ENCODE data around the gene PACSIN3.
"Not testable (repeated sequence)": the region's sequence is repeated elsewhere in the genome, so short reads cannot be mapped to it uniquely, and the experiment has no call there.

The PACSIN3 gene

DNA sequence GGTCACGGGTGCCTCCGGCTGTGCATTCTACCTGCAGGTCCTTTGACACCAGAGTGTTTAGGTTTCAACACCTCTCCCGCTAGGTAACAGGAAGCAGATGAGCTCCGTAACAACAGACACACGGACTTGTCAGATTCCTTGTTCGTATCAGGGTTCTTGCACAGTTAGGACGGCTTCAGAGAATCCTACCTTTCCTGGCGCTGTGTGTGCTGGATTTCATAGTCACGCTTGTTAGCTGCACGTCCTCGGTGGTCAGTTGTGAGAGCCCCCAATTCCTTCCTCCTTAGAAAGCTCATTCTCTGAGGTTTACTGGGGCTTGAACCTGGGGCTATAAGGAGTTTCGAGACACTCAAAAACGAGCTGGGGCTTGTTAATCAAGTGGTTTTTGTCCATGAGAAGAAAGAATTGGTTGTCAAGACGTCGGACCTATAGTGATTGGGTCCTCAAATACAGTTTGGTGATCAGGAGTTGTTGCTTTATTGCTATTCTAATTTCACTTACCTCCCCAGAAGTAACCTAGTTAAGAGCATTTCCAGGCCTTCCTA lies 29.2 kb upstream of the PACSIN3 start:
- TF ChIP-seq, protein P1, sequence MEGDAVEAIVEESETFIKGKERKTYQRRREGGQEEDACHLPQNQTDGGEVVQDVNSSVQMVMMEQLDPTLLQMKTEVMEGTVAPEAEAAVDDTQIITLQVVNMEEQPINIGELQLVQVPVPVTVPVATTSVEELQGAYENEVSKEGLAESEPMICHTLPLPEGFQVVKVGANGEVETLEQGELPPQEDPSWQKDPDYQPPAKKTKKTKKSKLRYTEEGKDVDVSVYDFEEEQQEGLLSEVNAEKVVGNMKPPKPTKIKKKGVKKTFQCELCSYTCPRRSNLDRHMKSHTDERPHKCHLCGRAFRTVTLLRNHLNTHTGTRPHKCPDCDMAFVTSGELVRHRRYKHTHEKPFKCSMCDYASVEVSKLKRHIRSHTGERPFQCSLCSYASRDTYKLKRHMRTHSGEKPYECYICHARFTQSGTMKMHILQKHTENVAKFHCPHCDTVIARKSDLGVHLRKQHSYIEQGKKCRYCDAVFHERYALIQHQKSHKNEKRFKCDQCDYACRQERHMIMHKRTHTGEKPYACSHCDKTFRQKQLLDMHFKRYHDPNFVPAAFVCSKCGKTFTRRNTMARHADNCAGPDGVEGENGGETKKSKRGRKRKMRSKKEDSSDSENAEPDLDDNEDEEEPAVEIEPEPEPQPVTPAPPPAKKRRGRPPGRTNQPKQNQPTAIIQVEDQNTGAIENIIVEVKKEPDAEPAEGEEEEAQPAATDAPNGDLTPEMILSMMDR (IDR thresholded peaks at IDR 0.05; ENCODE audit: unreplicated experiment in 3 of 3), result no peak
- Mint-ChIP-seq H3K4me1 (peaks cover 29% of the 10 kb centered on the region), H3K36me3 (ENCODE audit: low read depth) (peaks cover 4% of the 10 kb centered on the region), H3K27ac (peak overlapping the region; percentile 61 to 93 (median 91)), H3K4me3 (peak overlapping the region; percentile 84 to 89 (median 88)), H3K9me3 (no peaks in the 10 kb centered on the region), H3K27me3 (ENCODE audit: low read depth) (no peaks in the 10 kb centered on the region)

DNA sequence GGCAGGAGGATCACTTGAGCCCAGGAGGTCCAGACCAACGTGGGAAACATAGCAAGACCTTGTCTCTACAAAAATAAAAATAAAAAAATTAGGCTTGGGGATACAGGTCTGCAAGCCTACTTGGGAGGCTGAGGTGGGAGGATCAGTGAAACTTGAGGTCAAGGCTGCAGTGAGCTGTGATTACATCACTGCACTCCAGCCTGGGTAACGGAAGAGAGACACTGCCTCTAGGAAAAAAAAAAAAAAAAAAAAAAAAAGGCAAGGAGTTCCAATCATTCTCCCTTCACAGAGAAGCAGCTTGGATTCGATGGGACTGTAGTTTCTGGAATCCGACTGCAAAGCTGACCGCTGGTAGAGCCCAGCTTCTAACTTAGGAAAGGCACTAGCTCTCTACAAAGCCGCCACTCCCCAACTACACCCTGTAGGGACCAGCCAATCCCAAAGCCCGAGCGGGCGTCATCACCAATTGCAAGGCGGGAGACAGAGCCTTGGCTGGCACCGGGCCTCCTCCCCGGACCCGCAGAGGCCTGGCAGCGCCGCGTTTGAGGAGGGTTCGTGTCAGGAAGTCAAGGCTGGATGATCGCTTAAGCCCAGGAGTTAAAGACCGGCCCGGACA lies 27.8 kb upstream of the PACSIN3 start:
- H3K4me3 Mint-ChIP-seq, result peak overlapping the region; percentile 84 to 85 (median 85)
- no peaks in the 10 kb centered on the region for H3K27me3 Mint-ChIP-seq (ENCODE audit: low read depth)
- peaks cover 29% of the 10 kb centered on the region for H3K4me1 Mint-ChIP-seq
- TF ChIP-seq, protein P1 (IDR thresholded peaks at IDR 0.05; ENCODE audit: unreplicated experiment in 3 of 3), result no peak
- H3K9me3 Mint-ChIP-seq, result no peaks in the 10 kb centered on the region
- H3K27ac Mint-ChIP-seq, result peak overlapping the region; percentile 63 to 91 (median 77)
- H3K36me3 Mint-ChIP-seq (ENCODE audit: low read depth), result no peaks in the 10 kb centered on the region

DNA sequence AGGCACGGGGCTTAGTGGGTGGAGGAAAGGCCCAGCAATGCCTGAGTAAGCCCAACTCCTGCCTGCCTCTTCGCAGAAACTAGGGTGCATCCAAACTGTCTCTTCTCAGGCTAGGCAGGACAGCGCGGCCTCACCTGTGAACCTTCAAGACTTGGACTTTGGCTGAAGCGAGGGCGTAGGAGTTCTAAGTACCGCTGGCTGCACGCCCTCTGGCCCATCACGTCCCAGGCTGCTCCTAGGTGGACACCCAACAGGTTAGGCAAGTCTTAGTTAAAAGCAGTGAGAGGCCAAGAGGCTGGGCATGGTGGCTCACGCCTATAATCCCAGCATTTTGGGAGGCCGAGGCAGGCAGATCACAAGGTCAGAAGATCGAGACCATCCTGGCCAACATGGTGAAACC lies 26.7 kb upstream of the PACSIN3 start:
- peak overlapping the region in 1 of 3 experiments; percentile 84 for H3K4me3 Mint-ChIP-seq
- TF ChIP-seq, protein P1 (IDR thresholded peaks at IDR 0.05; ENCODE audit: unreplicated experiment in 3 of 3), result no peak
- peaks cover 23% of the 10 kb centered on the region for H3K4me1 Mint-ChIP-seq
- no peaks in the 10 kb centered on the region for H3K9me3 Mint-ChIP-seq
- no peak overlapping the region for H3K27ac Mint-ChIP-seq
- no peaks in the 10 kb centered on the region for H3K36me3 Mint-ChIP-seq (ENCODE audit: low read depth)
- H3K27me3 Mint-ChIP-seq (ENCODE audit: low read depth), result no peaks in the 10 kb centered on the region

DNA sequence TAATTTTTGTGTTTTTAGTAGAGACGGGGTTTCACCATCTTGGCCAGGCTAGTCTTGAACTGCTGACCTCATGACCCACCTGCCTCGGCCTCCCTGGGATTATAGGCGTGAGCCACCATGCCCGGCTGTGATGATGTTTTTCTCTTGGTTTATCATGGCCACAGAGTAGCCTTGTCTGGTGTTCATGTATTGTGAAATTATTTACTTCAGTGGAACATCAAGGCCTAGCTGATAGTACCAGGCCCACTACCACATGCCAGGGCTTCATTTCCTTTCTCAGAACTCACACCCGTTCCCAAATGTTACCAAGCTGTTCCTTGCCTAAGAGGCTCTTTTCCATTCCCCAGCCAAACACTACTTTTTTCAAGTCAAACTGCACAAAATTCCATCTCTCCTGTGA lies 22.4 kb upstream of the PACSIN3 start:
- Mint-ChIP-seq H3K27ac (no peak overlapping the region), H3K4me3 (no peak overlapping the region), H3K9me3 (no peaks in the 10 kb centered on the region), H3K4me1 (no peaks in the 10 kb centered on the region), H3K27me3 (ENCODE audit: low read depth) (no peaks in the 10 kb centered on the region), H3K36me3 (ENCODE audit: low read depth) (no peaks in the 10 kb centered on the region)
- TF ChIP-seq, protein P1 (IDR thresholded peaks at IDR 0.05; ENCODE audit: unreplicated experiment in 3 of 3), result no peak

DNA sequence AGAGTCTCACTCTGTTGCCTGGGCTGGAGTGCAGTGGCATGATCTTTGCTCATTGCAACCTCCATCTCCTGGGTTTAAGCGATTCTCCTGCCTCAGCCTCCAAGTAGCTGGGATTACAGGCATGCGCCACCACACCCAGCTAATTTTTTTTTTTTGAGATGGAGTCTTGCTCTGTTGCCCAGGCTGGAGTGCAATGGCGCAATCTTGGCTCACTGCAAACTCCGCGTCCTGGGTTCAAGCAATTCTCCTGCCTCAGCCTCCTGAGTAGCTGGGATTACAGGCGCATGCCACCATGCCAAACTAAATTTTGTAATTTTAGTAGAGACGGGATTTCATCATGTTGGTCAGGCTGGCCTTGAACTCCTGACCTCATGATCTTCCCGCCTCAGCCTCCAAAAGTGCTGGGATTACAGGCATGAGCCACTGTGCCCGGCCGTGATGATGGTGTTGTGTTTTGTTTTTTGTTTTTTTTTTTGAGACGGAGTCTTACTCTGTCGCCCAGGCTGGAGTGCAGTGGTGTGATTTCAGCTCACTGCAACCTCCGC lies 21.8 kb upstream of the PACSIN3 start:
- H3K4me3 Mint-ChIP-seq; H3K4me1 Mint-ChIP-seq; H3K27me3 Mint-ChIP-seq (ENCODE audit: low read depth); H3K36me3 Mint-ChIP-seq (ENCODE audit: low read depth); H3K27ac Mint-ChIP-seq; H3K9me3 Mint-ChIP-seq: not testable (repeated sequence)

DNA sequence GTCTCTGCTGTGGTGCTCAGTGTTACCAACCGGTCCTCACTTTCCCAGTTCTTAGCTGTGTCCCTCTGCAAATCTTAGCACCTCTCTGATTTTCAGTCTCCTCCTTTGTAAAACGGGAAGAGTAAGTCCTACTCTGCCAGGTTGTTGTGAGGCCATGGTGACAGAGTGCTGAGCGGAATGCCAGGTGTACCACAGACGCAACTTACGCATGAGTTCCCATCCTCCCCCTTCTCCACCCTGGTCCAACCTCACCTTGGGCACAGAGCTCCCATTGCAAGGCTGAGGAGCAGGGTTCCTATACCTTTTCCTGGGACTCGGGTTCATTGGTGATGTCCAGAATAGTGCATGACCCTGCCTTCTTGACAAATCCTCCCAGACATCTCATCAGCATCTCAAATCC lies 21.2 kb upstream of the PACSIN3 start:
- H3K4me1 Mint-ChIP-seq, result no peaks in the 10 kb centered on the region
- TF ChIP-seq, protein P1 (IDR thresholded peaks at IDR 0.05; ENCODE audit: unreplicated experiment in 3 of 3), result no peak
- no peaks in the 10 kb centered on the region for H3K9me3 Mint-ChIP-seq

DNA sequence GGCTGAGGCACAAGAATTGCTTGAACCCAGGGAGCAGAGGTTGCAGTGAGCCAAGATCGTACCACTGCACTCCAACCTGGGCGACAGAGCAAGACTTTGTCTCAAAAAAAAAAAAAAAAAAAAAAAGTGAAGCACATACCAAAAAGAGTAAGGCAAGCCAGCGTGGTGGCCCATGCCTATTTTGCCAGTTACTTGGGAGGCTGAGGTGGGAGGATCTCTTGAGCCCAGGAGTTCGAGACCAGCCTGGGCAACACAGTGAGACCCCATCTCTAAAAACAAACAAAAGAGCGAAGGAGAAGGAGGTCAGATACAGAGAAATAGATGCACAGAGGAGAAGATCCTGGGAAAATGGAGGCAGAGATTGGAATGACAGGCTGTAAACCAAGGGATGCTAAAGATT lies 20.3 kb upstream of the PACSIN3 start:
- not testable (repeated sequence) for H3K27ac Mint-ChIP-seq; H3K4me3 Mint-ChIP-seq; H3K27me3 Mint-ChIP-seq (ENCODE audit: low read depth); H3K4me1 Mint-ChIP-seq; H3K36me3 Mint-ChIP-seq (ENCODE audit: low read depth); H3K9me3 Mint-ChIP-seq

More for the DNA sequence above, 21.2 kb upstream of the PACSIN3 start:
- H3K36me3 Mint-ChIP-seq (ENCODE audit: low read depth), result no peaks in the 10 kb centered on the region
- H3K4me3 Mint-ChIP-seq, result no peak overlapping the region
- no peak overlapping the region for H3K27ac Mint-ChIP-seq
- H3K27me3 Mint-ChIP-seq (ENCODE audit: low read depth), result peaks cover 4% of the 10 kb centered on the region

Data from nephron (organoid).